ENCODE results near the gene LHFPL3. TPM values are rescaled to one million over a fixed set of nuclear protein-coding genes. Genes with fewer than 3 reads are reported as not detected.

LHFPL3 gene
- total RNA-seq, 1 experiment from 2014 or later: not detected

GRCh38 chr7:104412911-104413310 lies 84.5 kb downstream of the LHFPL3 start:
- intact Hi-C loops (cut with micrococcal nuclease; ENCODE audit: unreplicated experiment): no loop called here
- H2AFZ ChIP-seq: no peak overlapping the region
- H4K20me1 ChIP-seq (ENCODE audit: insufficient read depth): no peaks in the 10 kb centered on the region
- H3K79me2 ChIP-seq (ENCODE audit: low read depth): no peaks in the 10 kb centered on the region
- ChIA-PET CTCF (no interaction called here), POLR2A (ENCODE audit: unreplicated experiment) (no interaction called here)
- no peaks in the 10 kb centered on the region for H3K4me1 ChIP-seq (replicated peaks; ENCODE audit: insufficient read depth)
- H3K9me3 ChIP-seq (ENCODE audit: insufficient read depth, low read depth): no peaks in the 10 kb centered on the region
- no TSS peak for BruUV-seq (replicated peaks)
- H3K4me2 ChIP-seq: no peak overlapping the region
- H3K27me3 ChIP-seq (ENCODE audit: insufficient read depth, low read depth): peaks cover 35% of the 10 kb centered on the region
- H3K4me3 ChIP-seq: no peak overlapping the region
- no peaks in the 10 kb centered on the region for H3F3A ChIP-seq (ENCODE audit: insufficient read depth, low read depth)
- TF ChIP-seq EZH2 (IDR thresholded peaks at IDR 0.05; ENCODE audit: low read depth) (no peak), CTCF (conservative IDR thresholded peaks at IDR 0.05) (no peak)
- no peaks in the 10 kb centered on the region for H3K36me3 ChIP-seq (ENCODE audit: low read depth)
- H3K9me2 ChIP-seq (ENCODE audit: insufficient read depth): no peaks in the 10 kb centered on the region
- no peak for DNase-seq
- H3K27ac ChIP-seq: no peak overlapping the region

DNA sequence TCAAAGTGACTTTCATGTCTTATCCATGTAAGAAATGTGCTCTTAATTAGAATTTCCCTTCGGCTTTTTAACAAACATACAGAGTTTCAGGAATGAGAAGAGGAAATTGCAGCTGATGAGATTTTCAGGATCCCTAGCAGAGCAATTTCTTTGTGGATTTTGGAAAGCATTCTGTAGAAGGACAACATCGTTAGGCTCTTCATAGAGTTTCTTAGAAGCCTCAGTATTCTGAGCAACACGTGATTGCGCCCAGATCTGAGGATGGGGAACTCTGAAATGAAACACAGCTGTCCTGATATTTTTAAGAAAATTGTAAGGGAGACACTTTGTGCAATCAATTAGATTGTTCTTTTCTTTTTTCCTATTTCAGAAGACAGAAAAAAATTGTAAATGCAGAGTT lies 85.8 kb downstream of the LHFPL3 start:
- H3K36me3 ChIP-seq (ENCODE audit: low read depth): no peaks in the 10 kb centered on the region
- no peaks in the 10 kb centered on the region for H3K79me2 ChIP-seq (ENCODE audit: low read depth)
- H2AFZ ChIP-seq: no peak overlapping the region
- intact Hi-C loops (cut with micrococcal nuclease; ENCODE audit: unreplicated experiment): no loop called here
- H3F3A ChIP-seq (ENCODE audit: insufficient read depth, low read depth): no peaks in the 10 kb centered on the region
- H3K9me2 ChIP-seq (ENCODE audit: insufficient read depth): no peaks in the 10 kb centered on the region
- POLR2A ChIA-PET (ENCODE audit: unreplicated experiment): no interaction called here
- no peaks in the 10 kb centered on the region for H3K4me1 ChIP-seq (replicated peaks; ENCODE audit: insufficient read depth)
- no peaks in the 10 kb centered on the region for H4K20me1 ChIP-seq (ENCODE audit: insufficient read depth)
- H3K4me3 ChIP-seq: no peak overlapping the region
- H3K27ac ChIP-seq: no peak overlapping the region
- TF ChIP-seq EZH2 (IDR thresholded peaks at IDR 0.05; ENCODE audit: low read depth) (no peak), CTCF (conservative IDR thresholded peaks at IDR 0.05) (no peak)
- CTCF ChIA-PET: no interaction called here
- H3K4me2 ChIP-seq: no peak overlapping the region
- no peaks in the 10 kb centered on the region for H3K9me3 ChIP-seq (ENCODE audit: insufficient read depth, low read depth)
- no TSS peak for BruUV-seq (replicated peaks)
- DNase-seq: no peak
- peaks cover 40% of the 10 kb centered on the region for H3K27me3 ChIP-seq (ENCODE audit: insufficient read depth, low read depth)

- Histone ChIP-seq H3K4me2 (no peak overlapping the region), H3K9me2 (ENCODE audit: insufficient read depth) (no peaks in the 10 kb centered on the region), H3K4me3 (no peak overlapping the region), H3K9me3 (ENCODE audit: insufficient read depth, low read depth) (no peaks in the 10 kb centered on the region), H4K20me1 (ENCODE audit: insufficient read depth) (no peaks in the 10 kb centered on the region), H3K79me2 (ENCODE audit: low read depth) (no peaks in the 10 kb centered on the region), H3K27ac (no peak overlapping the region), H3F3A (ENCODE audit: insufficient read depth, low read depth) (no peaks in the 10 kb centered on the region), H2AFZ (no peak overlapping the region), H3K36me3 (ENCODE audit: low read depth) (no peaks in the 10 kb centered on the region), H3K4me1 (replicated peaks; ENCODE audit: insufficient read depth) (no peaks in the 10 kb centered on the region), H3K27me3 (ENCODE audit: insufficient read depth, low read depth) (peaks cover 28% of the 10 kb centered on the region)
- POLR2A ChIA-PET (ENCODE audit: unreplicated experiment): no interaction called here
- intact Hi-C loops (cut with micrococcal nuclease; ENCODE audit: unreplicated experiment): no loop called here
- CTCF ChIA-PET: no interaction called here
- no TSS peak for BruUV-seq (replicated peaks)
- no peak for DNase-seq
- no peak for TF ChIP-seq EZH2 (IDR thresholded peaks at IDR 0.05; ENCODE audit: low read depth)
- TF ChIP-seq CTCF (conservative IDR thresholded peaks at IDR 0.05): no peak
Observed at GRCh38 chr7:104415700-104416099, 87.3 kb downstream of the LHFPL3 start.
